Midbrain (tissue), 1 donor: ENCODE data around the gene KIF1B.
A peak's percentile ranks its signal among the peaks of the same experiment; 100 is the strongest.

Experiments used
- DNase-seq: peaks from one replicate; lab custom pipeline; 2025; lab: John Stamatoyannopoulos, UW

Gene KIF1B

DNA sequence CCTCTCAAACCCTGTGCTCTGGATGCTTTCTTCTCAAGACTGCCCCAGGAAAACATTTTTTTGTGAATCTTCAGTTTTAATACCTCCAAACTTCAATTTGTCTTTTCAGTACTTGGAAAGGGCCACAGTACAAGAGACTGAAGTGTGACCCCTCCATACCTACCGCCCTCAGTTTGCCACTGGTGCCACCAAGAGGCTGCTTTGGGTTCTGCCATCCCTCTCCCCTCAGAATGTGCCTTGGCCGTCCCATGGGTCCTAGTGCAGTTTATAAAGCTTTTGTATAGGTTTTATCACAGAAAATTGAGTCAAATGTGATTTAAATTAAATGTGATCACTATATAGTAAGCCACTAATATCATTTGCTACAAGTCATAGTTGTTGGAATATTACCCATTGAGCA, 127.7 kb downstream of the KIF1B start:
- DNase-seq = peak; percentile 83

DNA sequence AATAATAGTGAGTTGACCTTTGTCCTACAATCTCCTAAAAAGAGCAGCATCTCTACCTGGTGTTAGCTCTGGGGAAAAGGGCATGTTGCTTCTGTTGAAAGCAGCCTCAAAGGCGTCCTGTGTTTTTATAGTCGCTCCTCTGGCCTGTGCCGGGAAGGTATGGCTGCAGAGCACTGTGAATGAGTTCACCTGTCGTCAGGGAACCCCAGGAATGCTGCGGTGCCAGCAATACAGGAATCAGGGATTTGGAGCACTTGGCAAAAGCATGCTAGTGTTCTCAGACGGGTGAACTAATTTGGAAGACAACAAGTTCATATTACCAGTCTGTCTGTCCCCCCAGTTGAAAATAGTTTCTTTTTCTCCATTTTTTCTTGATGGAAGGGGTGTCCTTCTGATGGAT, 128.2 kb downstream of the KIF1B start:
- no peak for DNase-seq

DNA sequence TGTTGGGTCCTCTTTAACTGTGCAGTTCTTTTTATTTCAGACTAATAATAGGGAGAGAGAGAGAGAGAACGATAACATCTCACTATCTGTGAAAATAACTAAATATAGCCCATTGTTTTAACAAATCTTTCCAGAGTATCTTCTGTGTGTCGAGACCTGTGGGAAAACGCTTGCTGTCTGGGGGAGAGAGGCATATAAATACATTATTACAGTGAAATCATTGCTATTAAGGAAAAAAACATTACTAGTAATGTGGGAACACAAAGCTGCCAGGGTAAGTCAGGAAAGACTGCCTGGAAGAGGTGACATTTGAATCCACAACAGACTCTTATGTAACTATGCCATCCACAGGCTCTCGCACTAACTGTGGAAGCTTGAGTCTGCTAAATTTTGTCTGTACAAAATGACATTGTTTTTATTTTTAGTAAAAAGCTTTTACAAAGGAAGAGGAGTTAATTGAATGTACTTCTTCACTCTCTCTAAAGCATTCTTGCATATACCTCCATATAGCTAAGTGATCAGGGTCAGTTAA, 128.7 kb downstream of the KIF1B start:
- DNase-seq = no peak

DNA sequence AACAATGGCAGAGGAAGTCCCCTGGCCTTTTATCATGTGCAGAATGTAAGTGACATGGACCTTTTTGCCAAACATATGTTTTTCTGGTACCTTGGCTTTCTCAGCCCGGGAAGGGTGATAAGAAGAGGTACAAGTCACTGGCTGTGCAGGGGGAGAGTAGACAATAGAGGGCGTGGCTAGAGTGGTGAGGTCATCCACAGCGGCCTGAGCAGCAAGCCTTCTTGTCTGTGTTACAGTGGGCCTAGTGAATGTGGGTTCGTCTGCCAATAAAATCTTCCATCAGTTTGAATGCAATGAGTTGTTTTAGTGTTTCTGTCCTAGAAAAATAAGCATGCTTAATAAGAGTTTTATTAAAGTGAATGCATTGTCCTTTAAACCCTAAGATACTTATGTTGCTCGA, 129.4 kb downstream of the KIF1B start:
- DNase-seq = peak; percentile 83

DNA sequence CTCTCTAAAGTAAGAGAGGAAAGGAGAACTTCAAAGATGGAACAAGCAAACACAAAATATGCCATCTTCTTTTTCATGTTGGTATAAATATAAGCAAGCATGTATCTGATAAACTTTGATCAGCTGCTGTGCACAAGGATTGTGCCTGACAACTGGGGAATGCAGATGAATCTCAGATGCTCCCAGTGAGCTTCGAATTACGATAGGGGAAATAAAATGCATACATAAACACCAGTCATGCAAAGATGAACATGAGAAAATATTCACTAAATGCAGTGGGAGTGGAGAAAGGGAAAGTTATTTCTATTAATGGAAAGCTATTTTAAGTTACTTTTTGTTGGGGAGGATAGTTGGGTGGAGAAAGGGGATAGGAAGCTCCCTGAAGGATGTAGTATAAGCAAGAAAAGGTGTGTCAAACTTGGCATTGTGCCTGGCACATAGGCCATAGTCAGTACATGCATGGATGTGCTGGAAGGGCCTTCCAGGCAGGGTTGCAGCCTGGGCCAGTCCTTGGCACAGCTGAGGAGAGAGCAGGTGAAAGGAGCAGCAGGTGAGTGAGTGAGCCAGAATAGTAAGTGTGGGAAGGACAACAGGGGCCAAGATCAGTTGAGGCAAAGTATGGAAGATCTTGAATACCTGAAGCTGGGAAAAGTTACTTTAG, 130.7 kb downstream of the KIF1B start:
- no peak for DNase-seq

DNA sequence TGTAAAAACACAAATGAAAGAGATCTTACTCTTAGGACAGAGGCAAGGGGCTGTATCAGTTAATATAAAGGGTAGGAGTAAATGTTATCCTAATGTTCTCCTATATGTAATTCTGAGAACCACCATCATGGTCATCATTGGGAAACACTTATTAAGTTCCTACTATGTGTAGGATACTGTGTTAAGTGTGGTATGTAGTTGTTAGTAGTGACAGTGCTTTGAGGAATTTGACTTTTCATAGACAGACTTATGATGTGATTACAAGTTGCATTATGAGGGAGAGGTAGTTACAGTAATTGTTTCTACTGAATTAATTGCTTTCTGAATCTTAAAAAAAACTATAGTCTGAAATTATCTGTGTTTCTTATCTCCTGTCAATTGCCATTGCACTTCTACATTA, 136.7 kb downstream of the KIF1B start:
- DNase-seq = no peak

DNA sequence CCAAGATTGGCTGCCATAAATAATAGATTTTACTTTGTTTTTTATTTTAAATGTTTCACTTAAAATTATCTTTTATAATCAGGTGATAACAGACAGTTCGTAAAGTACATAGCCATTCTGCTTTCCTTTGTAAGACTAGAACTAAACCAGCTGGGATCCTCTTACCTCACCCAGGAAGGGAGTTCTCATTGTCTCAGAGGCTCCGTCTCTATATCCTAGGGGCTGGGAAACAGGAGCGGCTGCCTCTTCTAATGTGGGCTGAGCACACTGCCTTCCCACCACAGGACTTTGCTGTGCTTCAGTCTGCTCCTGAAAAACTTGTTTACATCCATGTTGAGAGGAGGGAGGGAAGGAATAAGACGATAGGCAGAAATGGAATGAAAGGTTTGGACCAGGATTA, 142.9 kb downstream of the KIF1B start:
- no peak for DNase-seq

DNA sequence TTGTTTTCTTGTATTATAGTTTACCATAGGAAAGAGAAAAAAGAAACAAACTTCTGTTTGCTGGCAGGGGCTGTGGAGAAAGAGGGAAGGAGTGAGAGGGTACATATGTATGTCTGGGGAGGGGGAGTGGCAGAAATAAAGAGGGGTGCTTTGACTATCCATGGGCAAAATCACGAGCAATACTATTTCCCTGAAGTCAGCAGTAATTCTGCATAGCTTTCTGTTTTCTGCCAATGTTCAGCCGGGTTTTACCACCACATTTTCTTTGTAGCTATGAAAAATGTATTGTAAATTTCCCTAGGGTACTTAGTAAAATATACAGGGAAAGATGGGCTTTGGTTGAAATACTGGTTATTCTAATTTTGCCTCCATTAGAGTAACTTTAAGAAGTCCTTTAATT, 143.3 kb downstream of the KIF1B start:
- DNase-seq = no peak

DNA sequence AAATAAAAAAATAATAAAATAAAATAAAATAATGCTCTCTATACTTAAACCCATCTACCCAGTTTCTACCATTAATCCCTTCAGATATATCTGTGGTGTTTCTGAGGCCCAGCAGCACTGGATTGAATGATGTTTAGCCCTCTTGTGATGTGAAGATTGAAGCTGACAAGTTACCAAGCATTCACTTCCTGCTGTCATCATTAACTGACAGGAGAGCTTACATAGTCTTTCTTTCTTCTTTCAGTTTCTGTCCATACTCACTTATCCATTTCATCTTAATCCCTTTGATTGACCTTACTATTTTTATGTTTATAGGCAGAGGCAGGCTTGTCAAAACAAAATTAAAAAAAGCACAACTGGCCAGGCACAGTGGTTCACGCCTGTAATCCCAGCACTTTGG, 149.7 kb downstream of the KIF1B start:
- DNase-seq = no peak

DNA sequence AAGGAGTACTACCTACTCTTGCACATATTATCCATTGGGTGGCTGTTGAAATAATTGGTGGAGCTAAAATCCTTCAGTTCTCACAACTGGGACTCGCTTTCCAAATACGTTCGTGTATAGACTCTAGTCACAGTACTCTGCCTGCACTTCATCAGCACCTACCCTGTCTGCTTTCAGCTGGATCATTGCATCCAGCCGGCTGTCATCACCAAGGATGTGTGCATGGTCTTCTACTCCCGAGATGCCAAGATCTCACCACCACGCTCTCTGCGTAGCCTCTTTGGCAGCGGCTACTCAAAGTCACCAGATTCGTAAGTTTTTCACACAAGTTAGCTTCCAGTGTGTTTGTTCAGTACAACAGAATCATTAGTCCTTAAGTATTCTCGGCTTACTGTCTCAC, 151.1 kb downstream of the KIF1B start:
- no peak for DNase-seq

DNA sequence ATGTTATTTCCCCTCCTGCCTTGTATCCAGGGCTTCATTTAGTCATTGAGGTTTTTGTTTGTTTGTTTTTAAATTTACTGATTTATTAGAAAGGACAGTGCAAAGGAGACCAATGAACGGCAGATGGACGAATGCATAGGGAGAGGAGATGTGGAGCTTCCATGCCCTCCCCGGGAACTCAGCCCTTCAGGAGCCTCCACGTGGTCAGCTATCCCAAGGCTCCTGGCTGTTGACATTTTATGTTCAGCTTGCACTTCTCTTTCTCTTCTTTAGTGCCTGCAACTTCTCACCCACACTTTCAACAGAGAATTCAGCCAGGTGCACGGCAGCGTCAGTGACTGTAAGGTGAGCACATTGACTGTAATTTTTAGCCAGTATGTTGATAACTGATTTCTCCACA, 157.8 kb downstream of the KIF1B start:
- no peak for DNase-seq

DNA sequence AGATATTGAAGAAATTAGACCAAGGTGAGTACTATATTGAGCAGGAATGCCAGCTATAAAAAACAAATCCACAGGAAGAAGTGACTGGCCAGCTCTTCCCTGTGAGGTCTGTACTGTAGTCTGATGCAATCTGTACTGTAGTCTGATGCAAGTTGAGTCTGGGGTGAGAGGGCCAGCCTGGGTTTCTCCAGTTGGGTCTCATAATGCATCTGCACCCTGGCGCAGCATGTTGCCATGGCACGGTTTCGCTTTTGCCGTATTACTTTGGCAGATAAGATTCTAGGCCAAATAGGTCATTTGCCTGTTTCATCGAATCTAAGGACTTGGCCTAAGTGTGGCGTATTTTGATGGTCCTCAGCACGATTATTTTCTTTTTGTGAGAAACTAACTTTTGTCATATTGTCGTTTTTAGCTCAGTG, 164.1 kb downstream of the KIF1B start:
- no peak for DNase-seq

DNA sequence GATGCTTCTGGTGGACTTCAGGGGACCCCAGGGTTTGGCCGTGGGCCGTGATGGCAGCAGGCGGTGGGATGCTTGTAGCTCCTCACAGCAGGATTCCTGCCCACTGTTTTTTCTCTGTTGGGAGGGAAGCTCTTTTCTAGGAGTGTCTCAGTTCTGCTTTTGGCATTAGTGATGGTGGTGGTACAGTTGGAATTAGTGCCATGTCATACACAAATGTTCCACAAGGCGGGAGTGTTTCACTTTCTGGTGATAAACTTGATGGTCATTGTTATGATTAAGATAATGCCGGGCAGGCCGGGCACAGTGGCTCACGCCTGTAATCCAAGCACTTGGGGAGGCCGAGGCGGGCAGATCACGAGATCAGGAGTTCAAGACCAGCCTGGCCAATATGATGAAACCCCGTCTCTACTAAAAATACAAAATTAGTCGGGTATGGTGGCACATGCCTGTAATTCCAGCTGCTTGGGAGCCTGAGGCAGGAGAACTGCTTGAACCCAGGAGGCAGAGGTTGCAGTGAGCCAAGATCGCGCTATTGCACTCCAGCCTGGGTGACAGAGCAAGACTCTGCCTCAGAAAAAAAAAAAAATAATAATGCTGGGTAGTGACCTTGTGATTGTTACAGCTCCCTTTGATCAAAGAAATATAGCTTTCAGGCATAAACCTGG, 167.1 kb downstream of the KIF1B start:
- DNase-seq = peak; percentile 67

DNA sequence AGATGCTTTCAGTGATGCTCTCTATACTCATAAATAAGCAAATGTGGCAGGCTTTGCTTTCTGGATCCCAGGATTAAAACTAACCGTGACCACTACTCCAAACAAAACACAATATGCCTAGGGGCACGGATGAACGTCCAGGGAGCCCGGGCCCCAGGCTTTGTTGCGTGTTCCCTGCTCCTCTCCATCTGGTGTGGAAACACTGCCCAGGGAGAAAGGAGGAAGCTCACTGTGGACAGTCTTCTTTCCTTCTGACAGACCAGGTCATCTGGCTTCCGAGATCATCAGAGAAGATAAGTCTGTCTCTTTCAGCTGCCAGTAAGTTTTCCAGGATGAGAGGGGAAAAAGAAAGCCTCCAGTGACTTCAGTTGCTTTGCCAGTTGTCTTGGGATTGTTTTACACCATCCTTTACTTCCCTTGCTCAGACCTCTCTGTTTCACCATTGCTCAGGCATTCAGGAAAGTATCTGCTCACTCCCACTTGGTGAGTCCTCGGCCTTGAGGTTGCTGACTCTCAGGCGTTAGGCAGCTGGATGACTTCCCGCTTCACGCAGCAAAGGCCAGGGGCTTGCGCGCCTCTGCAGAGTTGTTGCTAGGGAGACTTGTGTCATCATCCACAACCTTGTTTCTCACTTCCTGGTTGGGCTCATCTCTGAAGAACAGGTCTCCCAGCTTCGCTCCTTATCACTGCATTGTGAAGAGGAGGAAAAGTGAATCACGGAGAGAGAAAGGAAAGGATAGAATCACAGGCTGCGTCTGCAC, 167.9 kb downstream of the KIF1B start:
- DNase-seq = no peak

DNA sequence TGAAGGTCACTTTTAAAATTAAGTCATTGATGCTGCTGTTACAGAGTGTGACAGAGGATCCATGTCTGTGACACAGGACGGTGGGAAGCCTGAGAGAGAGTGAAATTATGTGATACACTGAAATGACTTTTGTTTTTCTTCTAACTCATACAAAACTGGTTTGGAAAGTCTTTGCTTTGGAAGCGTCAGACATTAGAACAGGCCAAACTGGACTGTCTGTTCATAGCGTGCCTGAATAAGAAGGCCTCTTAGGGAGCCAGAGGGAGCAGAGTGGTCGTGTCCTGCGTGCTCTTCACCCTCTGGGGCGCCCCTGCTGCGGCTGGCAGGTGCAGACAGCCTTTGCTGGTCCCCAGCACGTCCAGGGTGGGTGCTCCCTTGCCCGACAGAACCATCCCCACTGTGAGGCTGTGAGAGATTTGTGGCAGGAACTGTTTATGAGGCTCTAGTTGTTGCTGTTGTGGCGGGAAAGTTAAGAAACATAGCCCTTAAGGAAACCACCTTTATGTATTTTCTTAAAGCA, 168.8 kb downstream of the KIF1B start:
- no peak for DNase-seq

DNA sequence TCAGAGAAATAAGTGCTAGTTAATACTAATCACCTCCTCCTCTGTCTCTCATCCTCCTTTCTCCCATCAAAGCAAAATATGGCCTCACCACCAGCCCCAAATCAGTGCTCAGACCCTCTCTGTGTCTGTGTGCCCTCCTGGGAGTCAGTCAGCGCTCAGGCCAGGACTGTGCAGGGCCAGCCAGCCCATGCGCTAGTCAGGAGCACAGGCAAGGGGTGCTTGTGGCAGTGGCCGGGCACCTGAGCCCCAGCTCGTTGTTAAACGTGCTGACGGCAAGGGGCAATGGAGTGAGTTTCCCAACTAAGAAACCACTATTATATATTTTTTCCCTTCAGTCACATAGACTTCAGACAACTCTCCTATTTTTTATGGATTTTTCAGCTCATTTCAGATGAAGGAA, 169.3 kb downstream of the KIF1B start:
- DNase-seq = no peak

DNA sequence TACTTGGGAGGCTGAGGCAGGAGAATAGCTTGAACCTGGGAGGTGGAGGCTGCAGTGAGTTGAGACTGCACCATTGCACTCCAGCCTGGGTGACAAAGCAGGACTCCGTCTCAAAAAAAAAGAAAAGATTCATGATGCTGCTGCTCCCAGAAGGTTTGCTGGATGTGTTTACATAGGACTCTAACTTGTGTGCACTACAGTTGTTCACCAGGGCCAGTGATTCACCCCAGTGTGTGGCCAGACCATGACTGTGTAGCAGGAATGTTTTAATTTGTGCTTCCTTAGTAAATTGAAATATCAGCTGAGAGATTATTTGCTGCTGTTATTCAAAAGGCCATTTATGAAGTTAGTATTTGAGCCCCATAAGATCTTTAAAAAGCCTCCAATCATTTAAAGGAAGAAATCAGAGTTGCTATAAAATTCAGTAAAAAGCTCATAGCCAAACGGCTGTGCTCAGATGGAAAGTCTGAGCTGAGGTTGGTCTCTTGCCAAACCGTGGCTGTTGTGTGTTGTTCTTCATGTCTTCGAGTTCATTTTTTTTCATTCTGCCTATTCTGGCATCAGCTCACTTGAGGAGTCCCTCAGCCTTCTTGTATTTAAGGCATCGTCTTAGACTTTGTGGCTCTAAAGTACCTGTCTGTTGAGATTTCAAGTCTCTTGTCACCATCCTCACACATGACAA, 170.4 kb downstream of the KIF1B start:
- DNase-seq = peak; percentile 18

DNA sequence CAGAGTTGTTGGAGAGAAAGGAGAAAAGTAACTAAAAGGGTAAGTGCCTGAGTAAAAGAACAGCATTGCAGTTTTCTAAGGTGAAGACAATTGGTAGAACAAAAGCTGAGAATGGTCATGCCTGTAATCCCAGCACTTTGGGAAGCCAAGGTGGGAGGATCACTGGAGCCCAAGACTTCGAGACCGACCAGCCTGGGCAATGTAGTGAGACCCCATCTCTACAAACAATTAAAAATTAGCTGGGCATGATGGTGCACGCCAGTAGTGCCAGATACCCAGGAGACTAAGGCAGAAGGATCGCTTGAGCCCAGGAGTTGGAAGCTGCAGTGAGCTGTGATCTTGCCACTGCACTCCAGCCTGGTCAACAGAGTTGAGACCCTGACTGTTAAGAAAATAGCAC, 173.3 kb downstream of the KIF1B start:
- DNase-seq = no peak

DNA sequence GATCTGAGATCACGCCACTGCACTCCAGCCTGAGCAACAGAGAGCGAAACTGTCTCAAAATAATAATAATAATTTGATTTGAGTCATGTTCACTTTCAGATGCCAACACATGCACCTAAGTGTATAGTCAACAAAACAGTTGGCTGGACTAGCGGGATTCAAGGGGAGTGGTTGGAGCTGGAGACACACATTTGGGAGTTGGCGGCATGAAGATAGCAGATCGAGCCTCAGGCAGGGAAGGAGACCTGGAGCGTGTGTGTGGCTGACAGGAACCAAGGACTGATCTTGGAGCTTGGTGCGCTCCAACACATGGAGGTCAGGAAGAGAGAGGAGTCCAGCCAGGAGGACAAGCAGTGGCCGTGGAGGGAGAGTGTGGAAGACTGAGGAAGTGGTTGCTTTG, 173.8 kb downstream of the KIF1B start:
- no peak for DNase-seq

DNA sequence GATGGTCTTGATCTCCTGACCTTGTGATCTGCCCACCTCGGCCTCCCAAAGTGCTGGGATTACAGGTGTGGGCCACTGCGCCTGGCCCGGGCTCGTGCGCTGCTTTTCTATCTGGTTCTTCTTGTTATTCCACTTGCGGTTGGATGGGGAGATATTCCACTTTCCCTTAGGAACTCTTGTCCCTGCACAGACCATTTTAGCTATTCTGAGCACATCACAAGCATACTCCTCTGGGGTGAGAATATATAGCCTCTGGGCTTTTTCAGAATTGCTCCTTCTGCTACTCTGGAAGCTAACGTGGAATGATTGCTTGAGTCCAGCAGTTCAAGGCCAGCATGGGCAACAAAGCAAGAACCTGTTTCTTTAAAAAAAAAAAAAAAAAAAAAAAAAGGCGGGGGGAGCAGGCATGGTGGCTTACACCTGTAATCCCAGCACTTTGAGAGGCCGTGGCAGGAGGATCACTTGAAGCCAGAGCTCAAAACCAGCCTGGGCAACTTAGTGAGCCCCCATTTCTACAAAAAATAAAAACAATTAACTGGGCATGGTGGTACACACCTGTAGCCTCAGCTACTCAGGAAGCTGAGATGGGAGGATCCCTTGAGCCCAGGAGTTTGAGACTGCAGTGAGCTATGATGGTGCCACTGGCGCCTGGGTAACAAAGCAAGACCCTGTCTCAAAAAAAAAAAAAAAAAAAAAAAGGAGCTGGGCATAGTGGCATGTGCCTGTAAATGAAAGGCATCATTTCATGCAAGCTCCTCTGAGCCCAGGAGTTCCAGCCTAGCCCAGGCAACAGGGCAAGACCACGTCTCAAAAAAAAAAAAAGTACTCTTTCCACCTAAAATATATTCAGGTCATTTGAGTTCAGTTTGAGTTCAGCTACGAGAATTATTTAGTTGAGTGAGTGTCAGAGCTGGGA, 176.6 kb downstream of the KIF1B start:
- DNase-seq = no peak
